Islet of Langerhans (tissue), 1 donor: ENCODE results near the gene MAGI1.

ENCODE experiments used
- FAIRE-seq: peaks from one replicate; lab custom pipeline; 2011; peaks lifted over from hg19 to GRCh38; lab: Jason Lieb, UNC

The MAGI1 gene

GRCh38 chr3:65831733-65832425 is 206.8 kb downstream of the MAGI1 start:
- FAIRE-seq: no peak

GRCh38 chr3:65830948-65831732 is 207.6 kb downstream of the MAGI1 start:
- FAIRE-seq: no peak

GRCh38 chr3:65829228-65829627 is 209.5 kb downstream of the MAGI1 start:
- FAIRE-seq: no peak

- no peak for FAIRE-seq
Observed at GRCh38 chr3:65828706-65829105, 210.0 kb downstream of the MAGI1 start.

- FAIRE-seq: no peak
Observed at GRCh38 chr3:65827076-65827475, 211.6 kb downstream of the MAGI1 start.

GRCh38 chr3:65824166-65824565 is 214.6 kb downstream of the MAGI1 start:
- FAIRE-seq: no peak

GRCh38 chr3:65820600-65820999 is 218.1 kb downstream of the MAGI1 start:
- no peak for FAIRE-seq

GRCh38 chr3:65819896-65820295 is 218.8 kb downstream of the MAGI1 start:
- FAIRE-seq: no peak

GRCh38 chr3:65817553-65818126 is 221.1 kb downstream of the MAGI1 start:
- FAIRE-seq: no peak

GRCh38 chr3:65816208-65816607 is 222.5 kb downstream of the MAGI1 start:
- FAIRE-seq: no peak

- FAIRE-seq: no peak
Observed at GRCh38 chr3:65814845-65815578, 223.7 kb downstream of the MAGI1 start.

GRCh38 chr3:65811892-65812291 is 226.8 kb downstream of the MAGI1 start:
- FAIRE-seq: no peak

- FAIRE-seq: no peak
Observed at GRCh38 chr3:65811086-65811761, 227.5 kb downstream of the MAGI1 start.

GRCh38 chr3:65810302-65810701 is 228.4 kb downstream of the MAGI1 start:
- FAIRE-seq: no peak

- no peak for FAIRE-seq
Observed at GRCh38 chr3:65809641-65810150, 229.0 kb downstream of the MAGI1 start.

- no peak for FAIRE-seq
Observed at GRCh38 chr3:65808824-65809223, 229.9 kb downstream of the MAGI1 start.

- FAIRE-seq: no peak
Observed at GRCh38 chr3:65808407-65808806, 230.3 kb downstream of the MAGI1 start.

- FAIRE-seq: no peak
Observed at GRCh38 chr3:65807225-65807624, 231.5 kb downstream of the MAGI1 start.

GRCh38 chr3:65806600-65806999 is 232.1 kb downstream of the MAGI1 start:
- FAIRE-seq: no peak

- no peak for FAIRE-seq
Observed at GRCh38 chr3:65796676-65797075, 242.0 kb downstream of the MAGI1 start.

GRCh38 chr3:65795166-65795565 is 243.6 kb downstream of the MAGI1 start:
- no peak for FAIRE-seq
